Measurements from ENCODE around the gene MFSD11.
A peak's percentile ranks its signal among the peaks of the same experiment; 100 is the strongest.
"Not testable (repeated sequence)": the region's sequence is repeated elsewhere in the genome, so short reads cannot be mapped to it uniquely, and the experiment has no call there.

Gene MFSD11

DNA sequence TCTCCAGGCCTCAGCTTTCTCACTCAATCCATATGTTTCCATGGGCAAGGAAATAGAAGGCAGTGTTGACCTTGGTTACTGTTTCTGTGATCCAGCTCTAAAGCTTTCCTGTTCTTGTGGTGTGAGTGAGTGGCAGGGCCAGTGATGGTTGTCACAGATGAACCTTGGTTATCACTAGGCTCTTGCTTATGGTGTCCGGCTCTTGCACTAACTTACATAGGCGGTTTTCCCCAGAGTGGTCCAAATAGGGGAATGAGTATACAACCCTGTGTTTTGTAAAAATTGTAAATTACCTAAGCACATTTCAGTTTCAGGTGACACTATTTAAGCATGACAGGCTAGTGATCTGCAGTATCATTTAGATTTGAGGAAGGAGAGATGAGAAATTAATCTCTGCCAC lies 6.8 kb downstream of the MFSD11 start:
- H2BK120ac ChIP-seq (ENCODE audit: low read depth, low read length): no peak overlapping the region
- H3K4me3 ChIP-seq (ENCODE audit: insufficient read depth in 1 of 2, low read depth in 1 of 2, low read length in 2 of 2): no peak overlapping the region
- H3K4me2 ChIP-seq (ENCODE audit: low read length, poor library complexity, severe bottlenecking): no peak overlapping the region
- no peak overlapping the region for H3K14ac ChIP-seq (ENCODE audit: low read length in 2 of 2)
- no peak overlapping the region for H2AFZ ChIP-seq (ENCODE audit: low read depth, low read length)
- no peak overlapping the region for H4K91ac ChIP-seq (ENCODE audit: low read length)
- H3K23ac ChIP-seq (ENCODE audit: low read length in 2 of 2): peak overlapping the region in 1 of 2 experiments; percentile 50
- no peak overlapping the region for H2BK15ac ChIP-seq (ENCODE audit: low read depth, poor library complexity, severe bottlenecking)
- no peak overlapping the region for H4K8ac ChIP-seq (ENCODE audit: low read length)
- no peak overlapping the region for H2BK5ac ChIP-seq (ENCODE audit: low read depth, low read length, poor library complexity, severe bottlenecking)
- H2BK12ac ChIP-seq (ENCODE audit: low read length in 2 of 2): no peak overlapping the region
- peaks cover 9 to 63% of the 10 kb centered on the region in 2 experiments for H3K36me3 ChIP-seq (ENCODE audit: control insufficient read depth in 1 of 2, insufficient read depth in 2 of 2, low read depth in 1 of 2, low read length in 2 of 2)
- peaks cover 8% of the 10 kb centered on the region for H3K9me3 ChIP-seq (ENCODE audit: control insufficient read depth, low read length)
- H3K18ac ChIP-seq (ENCODE audit: low read depth in 1 of 2, low read length in 2 of 2): no peak overlapping the region
- H3K27ac ChIP-seq (ENCODE audit: low read length, poor library complexity, severe bottlenecking): no peak overlapping the region
- H3K79me1 ChIP-seq (replicated peaks; ENCODE audit: low read length, poor library complexity, severe bottlenecking): peaks cover 6% of the 10 kb centered on the region
- no peaks in the 10 kb centered on the region for H3K27me3 ChIP-seq (ENCODE audit: control insufficient read depth in 1 of 2, insufficient read depth in 1 of 2, low read length in 2 of 2)
- no peak overlapping the region for H3K4ac ChIP-seq (ENCODE audit: low read depth in 1 of 2, low read length in 2 of 2)
- 100% methylated on average over 2 of the region's 2 CpGs for WGBS
- no peak for DNase-seq
- H3K4me1 ChIP-seq (ENCODE audit: control insufficient read depth, insufficient read depth, low read depth, low read length): peaks cover 2% of the 10 kb centered on the region
- no peak overlapping the region for H2AK5ac ChIP-seq (ENCODE audit: low read length, severe bottlenecking)
- no peak overlapping the region for H3K9ac ChIP-seq (ENCODE audit: low read length)

DNA sequence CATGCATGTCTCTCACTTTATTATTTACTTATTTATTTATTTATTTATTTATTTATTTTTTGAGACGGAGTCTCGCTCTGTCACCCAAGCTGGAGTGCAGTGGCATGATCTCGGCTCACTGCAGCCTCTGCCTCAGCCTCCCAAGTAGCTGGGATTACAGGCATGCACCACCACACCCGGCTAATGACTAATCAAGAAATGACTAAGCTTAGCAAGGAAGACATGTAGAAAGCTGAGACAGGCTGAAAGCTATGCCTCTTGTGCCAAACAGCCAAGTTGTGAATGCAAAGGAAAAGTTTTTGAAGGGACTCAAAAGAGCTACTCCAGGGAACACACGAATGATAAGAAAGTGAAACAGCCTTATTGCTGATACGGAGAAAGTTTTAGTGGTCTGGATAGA lies 7.9 kb downstream of the MFSD11 start:
- not testable (repeated sequence) for H3K4ac ChIP-seq (ENCODE audit: low read depth in 1 of 2, low read length in 2 of 2); H3K4me2 ChIP-seq (ENCODE audit: low read length, poor library complexity, severe bottlenecking); H2BK12ac ChIP-seq (ENCODE audit: low read length in 2 of 2); H3K14ac ChIP-seq (ENCODE audit: low read length in 2 of 2); H3K79me1 ChIP-seq (replicated peaks; ENCODE audit: low read length, poor library complexity, severe bottlenecking); H4K8ac ChIP-seq (ENCODE audit: low read length); DNase-seq; H3K27ac ChIP-seq (ENCODE audit: low read length, poor library complexity, severe bottlenecking); H2BK15ac ChIP-seq (ENCODE audit: low read depth, poor library complexity, severe bottlenecking); H2AK5ac ChIP-seq (ENCODE audit: low read length, severe bottlenecking); H2AFZ ChIP-seq (ENCODE audit: low read depth, low read length); H3K27me3 ChIP-seq (ENCODE audit: control insufficient read depth in 1 of 2, insufficient read depth in 1 of 2, low read length in 2 of 2); H2BK5ac ChIP-seq (ENCODE audit: low read depth, low read length, poor library complexity, severe bottlenecking); H4K91ac ChIP-seq (ENCODE audit: low read length); H2BK120ac ChIP-seq (ENCODE audit: low read depth, low read length); H3K18ac ChIP-seq (ENCODE audit: low read depth in 1 of 2, low read length in 2 of 2); H3K4me1 ChIP-seq (ENCODE audit: control insufficient read depth, insufficient read depth, low read depth, low read length); H3K4me3 ChIP-seq (ENCODE audit: insufficient read depth in 1 of 2, low read depth in 1 of 2, low read length in 2 of 2); H3K9ac ChIP-seq (ENCODE audit: low read length); H3K9me3 ChIP-seq (ENCODE audit: control insufficient read depth, low read length); H3K23ac ChIP-seq (ENCODE audit: low read length in 2 of 2)
- 99% methylated on average over 5 of the region's 6 CpGs for WGBS
- H3K36me3 ChIP-seq (ENCODE audit: control insufficient read depth in 1 of 2, insufficient read depth in 2 of 2, low read depth in 1 of 2, low read length in 2 of 2): peaks cover 9 to 63% of the 10 kb centered on the region in 2 experiments

DNA sequence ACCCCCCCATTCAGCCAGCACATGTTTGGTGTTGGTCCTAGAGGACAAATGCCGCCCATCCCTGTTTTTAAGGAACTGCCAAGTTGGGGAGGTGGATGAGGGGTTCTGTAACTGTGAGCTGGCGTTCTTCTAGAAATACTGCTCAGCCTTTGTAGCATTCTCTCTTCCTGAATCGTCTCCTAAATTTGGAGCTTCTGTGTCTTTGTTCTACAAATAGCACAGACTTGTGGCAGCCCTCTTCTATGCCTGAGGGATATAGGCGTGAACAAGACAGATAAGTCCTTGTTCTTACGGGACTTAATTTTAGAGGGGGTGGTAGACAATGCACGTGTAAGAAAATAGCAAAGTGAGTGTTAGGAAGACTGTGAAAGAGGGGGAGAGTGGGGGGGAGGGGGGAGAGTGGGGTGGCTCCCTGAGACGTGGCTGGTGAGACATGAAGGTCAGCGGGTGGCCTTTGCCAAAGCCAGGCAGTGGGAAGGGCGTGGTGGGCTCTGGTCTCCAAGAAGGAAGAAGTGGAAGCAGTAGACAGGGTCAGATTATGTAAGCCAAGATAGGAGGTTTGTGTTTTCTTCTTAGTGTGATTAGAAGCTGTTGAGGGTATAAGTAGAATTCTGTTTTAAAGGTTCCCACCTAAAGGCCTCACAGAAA lies 9.9 kb downstream of the MFSD11 start:
- H3K79me1 ChIP-seq (replicated peaks; ENCODE audit: low read length, poor library complexity, severe bottlenecking): peaks cover 3% of the 10 kb centered on the region
- no peak overlapping the region for H3K18ac ChIP-seq (ENCODE audit: low read depth in 1 of 2, low read length in 2 of 2)
- H3K4ac ChIP-seq (ENCODE audit: low read depth in 1 of 2, low read length in 2 of 2): no peak overlapping the region
- no peak overlapping the region for H2BK120ac ChIP-seq (ENCODE audit: low read depth, low read length)
- no peak overlapping the region for H2AFZ ChIP-seq (ENCODE audit: low read depth, low read length)
- no peak overlapping the region for H2BK15ac ChIP-seq (ENCODE audit: low read depth, poor library complexity, severe bottlenecking)
- no peak overlapping the region for H2BK5ac ChIP-seq (ENCODE audit: low read depth, low read length, poor library complexity, severe bottlenecking)
- H4K8ac ChIP-seq (ENCODE audit: low read length): no peak overlapping the region
- no peak overlapping the region for H3K4me2 ChIP-seq (ENCODE audit: low read length, poor library complexity, severe bottlenecking)
- WGBS: 90% methylated on average over 9 of the region's 9 CpGs
- H3K27ac ChIP-seq (ENCODE audit: low read length, poor library complexity, severe bottlenecking): no peak overlapping the region
- no peak overlapping the region for H3K4me3 ChIP-seq (ENCODE audit: insufficient read depth in 1 of 2, low read depth in 1 of 2, low read length in 2 of 2)
- H3K9ac ChIP-seq (ENCODE audit: low read length): no peak overlapping the region
- peaks cover 9 to 53% of the 10 kb centered on the region in 2 experiments for H3K36me3 ChIP-seq (ENCODE audit: control insufficient read depth in 1 of 2, insufficient read depth in 2 of 2, low read depth in 1 of 2, low read length in 2 of 2)
- no peak overlapping the region for H2BK12ac ChIP-seq (ENCODE audit: low read length in 2 of 2)
- no peak overlapping the region for H3K14ac ChIP-seq (ENCODE audit: low read length in 2 of 2)
- no peaks in the 10 kb centered on the region for H3K4me1 ChIP-seq (ENCODE audit: control insufficient read depth, insufficient read depth, low read depth, low read length)
- H4K91ac ChIP-seq (ENCODE audit: low read length): no peak overlapping the region
- no peaks in the 10 kb centered on the region for H3K27me3 ChIP-seq (ENCODE audit: control insufficient read depth in 1 of 2, insufficient read depth in 1 of 2, low read length in 2 of 2)
- DNase-seq: no peak
- no peak overlapping the region for H3K23ac ChIP-seq (ENCODE audit: low read length in 2 of 2)
- peaks cover 8% of the 10 kb centered on the region for H3K9me3 ChIP-seq (ENCODE audit: control insufficient read depth, low read length)
- no peak overlapping the region for H2AK5ac ChIP-seq (ENCODE audit: low read length, severe bottlenecking)

DNA sequence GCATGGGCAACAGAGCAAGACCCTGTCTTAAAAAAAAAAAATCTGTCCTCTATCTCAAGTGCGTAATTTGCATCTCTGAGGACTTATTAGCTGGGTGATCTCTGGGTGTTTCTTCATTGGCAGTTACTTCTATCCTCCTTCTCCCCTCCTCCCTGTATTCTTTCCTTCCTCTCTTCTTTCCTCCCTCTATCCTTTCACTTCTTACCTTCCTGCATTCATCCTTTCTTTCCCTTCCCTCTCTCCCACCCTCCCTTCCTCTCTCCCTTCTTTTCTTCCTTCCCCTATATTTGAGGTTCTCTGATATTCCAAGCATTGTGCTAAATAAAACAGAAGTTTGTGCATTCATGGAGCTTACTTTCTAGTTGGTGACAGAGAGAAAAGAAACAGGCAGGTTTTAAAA lies 10.7 kb downstream of the MFSD11 start:
- H3K4me2 ChIP-seq (ENCODE audit: low read length, poor library complexity, severe bottlenecking): no peak overlapping the region
- WGBS: 100% methylated on average over 1 of the region's 1 CpG
- no peak overlapping the region for H2BK15ac ChIP-seq (ENCODE audit: low read depth, poor library complexity, severe bottlenecking)

More for the DNA sequence above, 10.7 kb downstream of the MFSD11 start:
- Histone ChIP-seq H3K79me1 (replicated peaks; ENCODE audit: low read length, poor library complexity, severe bottlenecking) (peaks cover 3% of the 10 kb centered on the region), H3K9ac (ENCODE audit: low read length) (no peak overlapping the region), H3K27me3 (ENCODE audit: control insufficient read depth in 1 of 2, insufficient read depth in 1 of 2, low read length in 2 of 2) (no peaks in the 10 kb centered on the region), H2AK5ac (ENCODE audit: low read length, severe bottlenecking) (no peak overlapping the region), H4K91ac (ENCODE audit: low read length) (no peak overlapping the region), H3K9me3 (ENCODE audit: control insufficient read depth, low read length) (peaks cover 8% of the 10 kb centered on the region), H3K4me3 (ENCODE audit: insufficient read depth in 1 of 2, low read depth in 1 of 2, low read length in 2 of 2) (no peak overlapping the region), H3K36me3 (ENCODE audit: control insufficient read depth in 1 of 2, insufficient read depth in 2 of 2, low read depth in 1 of 2, low read length in 2 of 2) (peaks cover 9 to 58% of the 10 kb centered on the region in 2 experiments), H3K18ac (ENCODE audit: low read depth in 1 of 2, low read length in 2 of 2) (no peak overlapping the region), H3K4ac (ENCODE audit: low read depth in 1 of 2, low read length in 2 of 2) (no peak overlapping the region), H3K4me1 (ENCODE audit: control insufficient read depth, insufficient read depth, low read depth, low read length) (peaks cover 3% of the 10 kb centered on the region), H2BK120ac (ENCODE audit: low read depth, low read length) (no peak overlapping the region), H3K14ac (ENCODE audit: low read length in 2 of 2) (no peak overlapping the region), H3K23ac (ENCODE audit: low read length in 2 of 2) (no peak overlapping the region), H4K8ac (ENCODE audit: low read length) (no peak overlapping the region), H3K27ac (ENCODE audit: low read length, poor library complexity, severe bottlenecking) (no peak overlapping the region), H2BK5ac (ENCODE audit: low read depth, low read length, poor library complexity, severe bottlenecking) (no peak overlapping the region), H2BK12ac (ENCODE audit: low read length in 2 of 2) (no peak overlapping the region), H2AFZ (ENCODE audit: low read depth, low read length) (no peak overlapping the region)
- no peak for DNase-seq
